Measurements from ENCODE around the gene TAOK1. TPM values are rescaled to one million over a fixed set of nuclear protein-coding genes. Genes with fewer than 3 reads are reported as not detected.

The TAOK1 gene
- total and polyA plus RNA-seq, 10 of the 15 experiments (the other 5 are each of a cell fraction or from before 2014, with no cell fraction given): 2.0 to 27.1 (median 11.8) TPM

DNA sequence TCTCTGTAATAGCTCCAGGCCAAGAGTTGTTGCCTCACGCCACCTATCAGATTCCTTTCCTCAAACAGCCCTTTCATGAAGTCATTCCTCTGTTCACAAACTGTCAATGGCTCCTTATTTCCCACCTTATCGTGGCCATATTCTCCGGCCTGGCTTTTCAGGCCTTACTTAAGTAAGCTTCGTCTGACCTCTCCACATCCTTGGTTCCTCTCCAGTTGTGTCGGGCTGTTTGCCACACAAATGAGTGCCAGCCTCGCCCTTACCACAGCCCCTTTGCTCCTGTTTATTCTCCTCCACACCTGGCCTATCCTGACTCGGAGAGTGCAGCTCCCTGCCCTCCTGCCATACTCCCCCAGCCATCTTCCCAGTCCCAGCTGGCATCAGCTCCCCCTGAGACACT lies 180.4 kb downstream of the TAOK1 start:
- BruUV-seq (replicated peaks): TSS peak; percentile 68
- ChIA-PET POLR2A (interaction anchor here (0.7 to 1.0 kb wide), 2 partner anchors 12 to 77 kb away, joined by 3 to 4 read pairs; no protein-coding TSS in a partner anchor), CTCF (interaction anchor here (0.9 to 6.2 kb wide), 9 partner anchors 8 to 361 kb away, joined by 3 to 57 read pairs (median 7); partner anchors contain the start of gene ANKRD13B), SMC1A (ENCODE audit: uncharacterized antibody, unreplicated experiment) (interaction anchor here (1.9 kb wide), 1 partner anchor 200 kb away, joined by 6 read pairs; no protein-coding TSS in a partner anchor), RAD21 (ENCODE audit: unreplicated experiment) (interaction anchor here (1.6 to 3.9 kb wide), 5 partner anchors 9 to 201 kb away, joined by 3 to 21 read pairs (median 11); no protein-coding TSS in a partner anchor)
- no peak overlapping the region for H3K9ac ChIP-seq (ENCODE audit: control insufficient read depth, insufficient read depth, low read length)
- peaks cover 0 to 3% of the 10 kb centered on the region in 2 experiments; a peak in 2 of 4 replicates for H3K36me3 ChIP-seq (ENCODE audit: control insufficient read depth in 2 of 2, insufficient read depth in 2 of 2, low read length in 1 of 2)
- FAIRE-seq (no peak), ATAC-seq (no peak), DNase-seq (ENCODE audit: low read depth, low spot score) (no peak)
- no peak overlapping the region for H2AFZ ChIP-seq (ENCODE audit: control insufficient read depth, low read depth, low read length)
- no peak overlapping the region for H3K27ac ChIP-seq (ENCODE audit: control insufficient read depth, insufficient read depth)
- H3K4me1 ChIP-seq (ENCODE audit: control insufficient read depth, insufficient read depth, low read length): peaks cover 6% of the 10 kb centered on the region; the same call in 1 of the 2 replicates
- in situ Hi-C loops (cut with MboI): no loop called here
- intact Hi-C loops (cut with micrococcal nuclease; ENCODE audit: unreplicated experiment): no loop called here
- no peaks in the 10 kb centered on the region for H3K9me3 ChIP-seq (replicated peaks; ENCODE audit: control insufficient read depth, insufficient read depth, low read length)
- WGBS (ENCODE audit: insufficient coverage, insufficient replicate concordance, low lambda C conversion rate, missing lambda C conversion rate): 75% methylated on average over 7 of the region's 7 CpGs
- no peaks in the 10 kb centered on the region for H3K27me3 ChIP-seq (replicated peaks in 1 of 2; ENCODE audit: control insufficient read depth in 2 of 2, insufficient read depth in 2 of 2, low read length in 1 of 2)
- TF ChIP-seq SRF (IDR thresholded peaks at IDR 0.05; ENCODE audit: low read depth in 2 of 2, low read length in 2 of 2) (no peak), SUZ12 (IDR thresholded peaks at IDR 0.05; ENCODE audit: unreplicated experiment) (no peak), ZNF622 (IDR thresholded peaks at IDR 0.05) (no peak), NR2F1 (conservative IDR thresholded peaks at IDR 0.05) (no peak), USF1 (IDR thresholded peaks at IDR 0.05; ENCODE audit: borderline replicate concordance, extremely low read length, insufficient read depth, low read depth, low read length) (no peak), SIN3A (IDR thresholded peaks at IDR 0.05; ENCODE audit: low read depth, low read length) (no peak), CHD2 (IDR thresholded peaks at IDR 0.05; ENCODE audit: borderline replicate concordance, low read depth, low read length) (no peak)
- TF ChIP-seq, protein P1, sequence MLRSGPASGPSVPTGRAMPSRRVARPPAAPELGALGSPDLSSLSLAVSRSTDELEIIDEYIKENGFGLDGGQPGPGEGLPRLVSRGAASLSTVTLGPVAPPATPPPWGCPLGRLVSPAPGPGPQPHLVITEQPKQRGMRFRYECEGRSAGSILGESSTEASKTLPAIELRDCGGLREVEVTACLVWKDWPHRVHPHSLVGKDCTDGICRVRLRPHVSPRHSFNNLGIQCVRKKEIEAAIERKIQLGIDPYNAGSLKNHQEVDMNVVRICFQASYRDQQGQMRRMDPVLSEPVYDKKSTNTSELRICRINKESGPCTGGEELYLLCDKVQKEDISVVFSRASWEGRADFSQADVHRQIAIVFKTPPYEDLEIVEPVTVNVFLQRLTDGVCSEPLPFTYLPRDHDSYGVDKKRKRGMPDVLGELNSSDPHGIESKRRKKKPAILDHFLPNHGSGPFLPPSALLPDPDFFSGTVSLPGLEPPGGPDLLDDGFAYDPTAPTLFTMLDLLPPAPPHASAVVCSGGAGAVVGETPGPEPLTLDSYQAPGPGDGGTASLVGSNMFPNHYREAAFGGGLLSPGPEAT (IDR thresholded peaks at IDR 0.05; ENCODE audit: low read depth): no peak
- no peaks in the 10 kb centered on the region for H4K20me1 ChIP-seq (ENCODE audit: control insufficient read depth, insufficient read depth)
- peaks cover 7% of the 10 kb centered on the region; the same call in 1 of the 2 replicates for H3K79me2 ChIP-seq (ENCODE audit: control insufficient read depth, insufficient read depth, low read length)
- no peak overlapping the region for H3K4me2 ChIP-seq (ENCODE audit: control insufficient read depth, insufficient read depth)
- H3K4me3 ChIP-seq: no peak overlapping the region

All from GM12878 (cell line).